Mesendoderm (in vitro differentiated cells): Measurements from ENCODE around the gene NPAS3.
A peak's percentile ranks its signal among the peaks of the same experiment; 100 is the strongest.

Experiments
- DNase-seq: peaks from one replicate; pipeline ENCODE4 v3.0.0; 2013
- H2AK5ac ChIP-seq: 2 replicates; pipeline ENCODE4 v1.6.1; 2013; ENCODE audit warnings: low read length, inconsistent platforms
- H2BK120ac ChIP-seq: 2 replicates; pipeline ENCODE4 v1.6.1; 2013; ENCODE audit warnings: low read depth, mild to moderate bottlenecking, low read length, moderate library complexity, mixed read lengths
- H2BK15ac ChIP-seq: replicated peaks from 2 replicates; pipeline ENCODE4 v1.6.1; 2013; ENCODE audit warnings: low read depth, mild to moderate bottlenecking, moderate library complexity
- H2BK5ac ChIP-seq: 2 replicates; pipeline ENCODE4 v1.6.1; 2013; ENCODE audit warnings: low read length, inconsistent platforms
- H3K18ac ChIP-seq: 2 replicates; pipeline ENCODE4 v1.6.1; 2013; ENCODE audit warnings: mild to moderate bottlenecking, low read length, mixed read lengths
- H3K23ac ChIP-seq: one replicate; pipeline ENCODE4 v1.6.1; 2013; ENCODE audit warnings: low read length
- H3K27ac ChIP-seq: 2 replicates; pipeline ENCODE4 v1.5.1; 2013; ENCODE audit warnings: low read depth, mild to moderate bottlenecking, inconsistent platforms, low read length, moderate library complexity
- H3K27me3 ChIP-seq: 2 replicates; pipeline ENCODE4 v1.6.1; 2013; ENCODE audit warnings: low read length, control low read depth, mild to moderate bottlenecking, inconsistent platforms; ENCODE audit not compliant: insufficient read depth, poor library complexity
- H3K36me3 ChIP-seq: 2 replicates; pipeline ENCODE4 v1.6.1; 2013; ENCODE audit warnings: low read length, inconsistent platforms; ENCODE audit not compliant: control insufficient read depth, insufficient read depth
- H3K4ac ChIP-seq: one replicate; pipeline ENCODE4 v1.6.1; 2013; ENCODE audit warnings: low read depth, mild to moderate bottlenecking, low read length, moderate library complexity
- H3K4me1 ChIP-seq: 2 replicates; pipeline ENCODE4 v1.6.1; 2013; ENCODE audit warnings: low read depth, low read length, inconsistent platforms; ENCODE audit not compliant: control insufficient read depth
- H3K4me2 ChIP-seq: 2 replicates; pipeline ENCODE4 v1.6.1; 2013; ENCODE audit warnings: low read length
- H3K4me3 ChIP-seq: 2 replicates; pipeline ENCODE4 v1.5.1; 2013; ENCODE audit warnings: mild to moderate bottlenecking, low read length
- H3K56ac ChIP-seq: one replicate; pipeline ENCODE4 v1.6.1; 2013; ENCODE audit warnings: low read length
- H3K79me1 ChIP-seq: 2 replicates; pipeline ENCODE4 v1.6.1; 2013; ENCODE audit warnings: low read length, inconsistent platforms
- H3K79me2 ChIP-seq: 2 replicates; pipeline ENCODE4 v1.6.1; 2013; ENCODE audit warnings: mild to moderate bottlenecking, low read length; ENCODE audit not compliant: control insufficient read depth, insufficient read depth
- H3K9ac ChIP-seq: 2 replicates; pipeline ENCODE4 v1.6.1; 2013; ENCODE audit warnings: low read length, inconsistent platforms
- H4K5ac ChIP-seq: one replicate; pipeline ENCODE4 v1.6.1; 2013; ENCODE audit warnings: low read length
- H4K8ac ChIP-seq: one replicate; pipeline ENCODE4 v1.6.1; 2013; ENCODE audit warnings: low read depth, mild to moderate bottlenecking, control low read depth, low read length, moderate library complexity
- WGBS: extraction: QIAGEN DNeasy Blood & Tissue Kit; methylation state at CpG from one replicate; pipeline ENCODE4 v1.1.7; 2013; ENCODE audit warnings: low lambda C conversion rate, missing lambda C conversion rate; ENCODE audit not compliant: insufficient coverage; ENCODE audit errors: extremely low coverage; 5-methylcytosine and 5-hydroxymethylcytosine counted together

Gene NPAS3

GRCh38 chr14:32934073-32934880 is 4.4 kb upstream of the NPAS3 start:
- WGBS, result no CpG with 5 or more reads among the region's 72 CpGs
- Histone ChIP-seq H3K4me2 (peak overlapping the region; percentile 70), H3K4me3 (no peak overlapping the region), H2BK120ac (no peak overlapping the region), H4K8ac (no peak overlapping the region), H3K4me1 (no peaks in the 10 kb centered on the region), H2AK5ac (no peak overlapping the region), H3K27ac (no peak overlapping the region), H3K9ac (peak overlapping the region; percentile 9), H3K79me1 (no peaks in the 10 kb centered on the region), H3K36me3 (no peaks in the 10 kb centered on the region), H3K18ac (peak overlapping the region; percentile 44), H2BK5ac (no peak overlapping the region), H3K23ac (no peak overlapping the region), H2BK15ac (no peak overlapping the region), H3K27me3 (peaks cover 17% of the 10 kb centered on the region), H3K56ac (peak overlapping the region; percentile 68), H4K5ac (no peak overlapping the region), H3K4ac (no peak overlapping the region), H3K79me2 (no peaks in the 10 kb centered on the region)
- peak; percentile 60 for DNase-seq

GRCh38 chr14:32934881-32935633 is 3.6 kb upstream of the NPAS3 start:
- Histone ChIP-seq H3K4me2 (peak overlapping the region; percentile 70), H3K27ac (no peak overlapping the region), H4K8ac (no peak overlapping the region), H2BK15ac (no peak overlapping the region), H3K9ac (no peak overlapping the region), H3K4me3 (no peak overlapping the region), H3K79me1 (no peaks in the 10 kb centered on the region), H3K23ac (no peak overlapping the region), H3K18ac (peak overlapping the region; percentile 44), H3K79me2 (no peaks in the 10 kb centered on the region), H2BK120ac (no peak overlapping the region), H2AK5ac (no peak overlapping the region), H3K36me3 (no peaks in the 10 kb centered on the region), H4K5ac (no peak overlapping the region), H3K27me3 (peaks cover 17% of the 10 kb centered on the region), H2BK5ac (no peak overlapping the region), H3K4me1 (no peaks in the 10 kb centered on the region), H3K56ac (peak overlapping the region; percentile 57), H3K4ac (no peak overlapping the region)
- DNase-seq, result peak; percentile 50
- WGBS, result no CpG with 5 or more reads among the region's 42 CpGs

GRCh38 chr14:32939254-32940065 is 781 bp downstream of the NPAS3 start:
- no peak overlapping the region for H3K27ac ChIP-seq
- peak overlapping the region; percentile 65 for H3K9ac ChIP-seq
- H3K36me3 ChIP-seq, result no peaks in the 10 kb centered on the region
- no peak overlapping the region for H2AK5ac ChIP-seq
- H3K79me1 ChIP-seq, result no peaks in the 10 kb centered on the region
- H3K23ac ChIP-seq, result no peak overlapping the region
- H4K8ac ChIP-seq, result no peak overlapping the region
- H4K5ac ChIP-seq, result no peak overlapping the region
- H3K56ac ChIP-seq, result peak overlapping the region; percentile 82
- H3K79me2 ChIP-seq, result no peaks in the 10 kb centered on the region
- peaks cover 9% of the 10 kb centered on the region for H3K27me3 ChIP-seq
- H2BK120ac ChIP-seq, result peak overlapping the region; percentile 88
- H3K4ac ChIP-seq, result peak overlapping the region; percentile 87
- no peak overlapping the region for H2BK15ac ChIP-seq
- no peak overlapping the region for H2BK5ac ChIP-seq
- H3K4me2 ChIP-seq, result peak overlapping the region; percentile 39
- WGBS, result no CpG with 5 or more reads among the region's 80 CpGs
- H3K18ac ChIP-seq, result peak overlapping the region; percentile 100
- H3K4me3 ChIP-seq, result peak overlapping the region; percentile 32
- no peaks in the 10 kb centered on the region for H3K4me1 ChIP-seq
- peak; percentile 87 for DNase-seq

- Histone ChIP-seq H3K4me1 (no peaks in the 10 kb centered on the region), H3K18ac (no peak overlapping the region), H3K4ac (no peak overlapping the region), H3K4me2 (peak overlapping the region; percentile 39), H3K79me2 (no peaks in the 10 kb centered on the region), H3K27me3 (peaks cover 9% of the 10 kb centered on the region), H3K36me3 (no peaks in the 10 kb centered on the region), H2AK5ac (no peak overlapping the region), H3K9ac (peak overlapping the region; percentile 23), H3K56ac (peak overlapping the region; percentile 69), H3K4me3 (peak overlapping the region; percentile 32), H3K23ac (no peak overlapping the region), H3K79me1 (no peaks in the 10 kb centered on the region), H2BK5ac (no peak overlapping the region), H2BK15ac (no peak overlapping the region), H2BK120ac (no peak overlapping the region), H3K27ac (no peak overlapping the region), H4K8ac (no peak overlapping the region), H4K5ac (no peak overlapping the region)
- DNase-seq, result no peak
- no CpG with 5 or more reads among the region's 13 CpGs for WGBS
These were observed 1.5 kb downstream of the NPAS3 start for GRCh38 chr14:32940066-32940651.

GRCh38 chr14:32940711-32941667 is 2.3 kb downstream of the NPAS3 start:
- no peaks in the 10 kb centered on the region for H3K79me1 ChIP-seq
- no peak overlapping the region for H2AK5ac ChIP-seq
- no peaks in the 10 kb centered on the region for H3K36me3 ChIP-seq
- no peak overlapping the region for H3K4me3 ChIP-seq
- no peaks in the 10 kb centered on the region for H3K79me2 ChIP-seq
- H3K9ac ChIP-seq, result no peak overlapping the region
- H3K27me3 ChIP-seq, result peaks cover 9% of the 10 kb centered on the region
- H4K5ac ChIP-seq, result no peak overlapping the region
- no peak overlapping the region for H2BK15ac ChIP-seq
- H3K56ac ChIP-seq, result no peak overlapping the region
- no peak overlapping the region for H3K23ac ChIP-seq
- no peak overlapping the region for H3K4ac ChIP-seq
- DNase-seq, result no peak
- H2BK5ac ChIP-seq, result no peak overlapping the region
- H2BK120ac ChIP-seq, result no peak overlapping the region
- no peak overlapping the region for H3K4me2 ChIP-seq
- H3K18ac ChIP-seq, result no peak overlapping the region
- no peak overlapping the region for H3K27ac ChIP-seq
- no peaks in the 10 kb centered on the region for H3K4me1 ChIP-seq
- no peak overlapping the region for H4K8ac ChIP-seq
- no CpG with 5 or more reads among the region's 7 CpGs for WGBS
